Measurements from ENCODE around the gene GAB4. TPM values are rescaled to one million over a fixed set of nuclear protein-coding genes. Genes with fewer than 3 reads are reported as not detected.
"Not testable (repeated sequence)": the region's sequence is repeated elsewhere in the genome, so short reads cannot be mapped to it uniquely, and the experiment has no call there.

The GAB4 gene
- total RNA-seq, 4 donors from 2014 or later: not detected

GRCh38 chr22:17046566-17047348 is 38.7 kb upstream of the GAB4 start:
- Histone ChIP-seq H3K4me1 (no peaks in the 10 kb centered on the region), H3K27ac (no peak overlapping the region), H3K36me3 (no peaks in the 10 kb centered on the region), H3K4me3 (no peak overlapping the region), H3K27me3 (no peaks in the 10 kb centered on the region), H3K9me3 (no peaks in the 10 kb centered on the region)
- DNase-seq: no peak
- WGBS, 2 donors (ENCODE audit: low coverage in 1 of 2): 40 to 60% methylated on average over 4 to 5 of the region's 5 CpGs
- intact Hi-C loops (cut with DNase I; ENCODE audit: low total_unique reads) (no loop called here), in situ Hi-C loops (cut with MboI; ENCODE audit: low pct_ligation_motif_present in 1 of 4, low pct_unique_long_range_greater_than_20kb in 1 of 4, low sequenced_read_pairs in 3 of 4) (no loop called here)
- TF ChIP-seq CTCF (IDR thresholded peaks at IDR 0.05) (no peak), POLR2A (IDR thresholded peaks at IDR 0.05) (no peak), POLR2AphosphoS5 (IDR thresholded peaks at IDR 0.05) (no peak), EP300 (IDR thresholded peaks at IDR 0.05; ENCODE audit: low read depth) (no peak)

GRCh38 chr22:17043521-17043920 is 35.5 kb upstream of the GAB4 start:
- TF ChIP-seq POLR2AphosphoS5 (IDR thresholded peaks at IDR 0.05): no peak
- TF ChIP-seq EP300 (IDR thresholded peaks at IDR 0.05; ENCODE audit: low read depth): no peak
- no peak for TF ChIP-seq POLR2A (IDR thresholded peaks at IDR 0.05)
- TF ChIP-seq CTCF (IDR thresholded peaks at IDR 0.05): no peak
- intact Hi-C loops (cut with DNase I; ENCODE audit: low total_unique reads): no loop called here
- Histone ChIP-seq H3K9me3 (no peaks in the 10 kb centered on the region), H3K27ac (no peak overlapping the region), H3K4me3 (no peak overlapping the region), H3K4me1 (no peaks in the 10 kb centered on the region), H3K36me3 (no peaks in the 10 kb centered on the region), H3K27me3 (no peaks in the 10 kb centered on the region)
- in situ Hi-C loops (cut with MboI; ENCODE audit: low pct_ligation_motif_present in 1 of 4, low pct_unique_long_range_greater_than_20kb in 1 of 4, low sequenced_read_pairs in 3 of 4): no loop called here
- no peak for DNase-seq

GRCh38 chr22:17036842-17037711 is 29.1 kb upstream of the GAB4 start:
- WGBS, 2 donors (ENCODE audit: low coverage in 1 of 2): 45% methylated on average over 23 of the region's 56 CpGs; no CpG with 5 or more reads in 1 of the 2 donors
- Histone ChIP-seq H3K27ac (peak overlapping the region in 3 of 4 donors; percentile 16 to 37 (median 32)), H3K4me3 (peak overlapping the region in 3 of 4 donors; percentile 16 to 40 (median 17)), H3K27me3 (peaks cover 21% of the 10 kb centered on the region)
- intact Hi-C loops (cut with DNase I; ENCODE audit: low total_unique reads); H3K9me3 ChIP-seq; H3K36me3 ChIP-seq; H3K4me1 ChIP-seq; in situ Hi-C loops (cut with MboI; ENCODE audit: low pct_ligation_motif_present in 1 of 4, low pct_unique_long_range_greater_than_20kb in 1 of 4, low sequenced_read_pairs in 3 of 4); DNase-seq: not testable (repeated sequence)

- H3K27me3 ChIP-seq: peaks cover 21% of the 10 kb centered on the region
- DNase-seq; H3K36me3 ChIP-seq; in situ Hi-C loops (cut with MboI; ENCODE audit: low pct_ligation_motif_present in 1 of 4, low pct_unique_long_range_greater_than_20kb in 1 of 4, low sequenced_read_pairs in 3 of 4); intact Hi-C loops (cut with DNase I; ENCODE audit: low total_unique reads); H3K9me3 ChIP-seq; H3K4me1 ChIP-seq: not testable (repeated sequence)
- H3K4me3 ChIP-seq: peak overlapping the region in 3 of 4 donors; percentile 16 to 40 (median 17)
- 30 to 43% methylated on average over 4 to 53 of the region's 56 CpGs for WGBS, 2 donors (ENCODE audit: low coverage in 1 of 2)
- peak overlapping the region in 2 of 4 donors; percentile 16 to 37 for H3K27ac ChIP-seq
Measured at GRCh38 chr22:17035976-17036841, 28.2 kb upstream of the GAB4 start.

Data from transverse colon (tissue), 4 donors.